Skin of body (tissue), 2 donors: Measurements from ENCODE around the gene KIRREL1. TPM values are rescaled to one million over a fixed set of nuclear protein-coding genes. Genes with fewer than 3 reads are reported as not detected.

Experiments used
- DNase-seq: peaks from one replicate; lab custom pipeline; 2025; lab: John Stamatoyannopoulos, UW
- total RNA-seq: library from RNA; depleted of rRNA; stranded (reverse); fragments of >200 nt; gene quantifications from one replicate; pipeline ENCODE4 v1.2.3, GENCODE V29; 2014

The KIRREL1 gene
- total RNA-seq, 1 donor from 2014 or later: 36.0 TPM

- no peak for DNase-seq
Measured at GRCh38 chr1:158028969-158029368, 35.5 kb downstream of the KIRREL1 start.

- no peak for DNase-seq
Measured at GRCh38 chr1:158035014-158035413, 41.6 kb downstream of the KIRREL1 start.

GRCh38 chr1:158035976-158036583 is 42.6 kb downstream of the KIRREL1 start:
- DNase-seq: peak; percentile 12

- no peak for DNase-seq
Measured at GRCh38 chr1:158037008-158037865, 43.8 kb downstream of the KIRREL1 start.

GRCh38 chr1:158037866-158038359 is 44.5 kb downstream of the KIRREL1 start:
- no peak for DNase-seq

- no peak for DNase-seq
Measured at GRCh38 chr1:158038793-158039192, 45.3 kb downstream of the KIRREL1 start.

- DNase-seq: no peak
Measured at GRCh38 chr1:158039380-158039779, 45.9 kb downstream of the KIRREL1 start.

GRCh38 chr1:158040323-158040722 is 46.9 kb downstream of the KIRREL1 start:
- no peak for DNase-seq

- DNase-seq: no peak
Measured at GRCh38 chr1:158043232-158043631, 49.8 kb downstream of the KIRREL1 start.

GRCh38 chr1:158045639-158046038 is 52.2 kb downstream of the KIRREL1 start:
- peak; percentile 33 for DNase-seq

GRCh38 chr1:158046715-158047510 is 53.5 kb downstream of the KIRREL1 start:
- DNase-seq: no peak

- DNase-seq: no peak
Measured at GRCh38 chr1:158048371-158049067, 55.1 kb downstream of the KIRREL1 start.

- no peak for DNase-seq
Measured at GRCh38 chr1:158049853-158050252, 56.4 kb downstream of the KIRREL1 start.

GRCh38 chr1:158053276-158053675 is 59.8 kb downstream of the KIRREL1 start:
- DNase-seq: no peak

- no peak for DNase-seq
Measured at GRCh38 chr1:158054721-158055120, 61.3 kb downstream of the KIRREL1 start.

GRCh38 chr1:158055854-158056253 is 62.4 kb downstream of the KIRREL1 start:
- DNase-seq: no peak

GRCh38 chr1:158056498-158056897 is 63.1 kb downstream of the KIRREL1 start:
- DNase-seq: no peak

- DNase-seq: peak; percentile 7
Measured at GRCh38 chr1:158058237-158058985, 65.0 kb downstream of the KIRREL1 start.

GRCh38 chr1:158059984-158060383 is 66.5 kb downstream of the KIRREL1 start:
- DNase-seq: no peak

- no peak for DNase-seq
Measured at GRCh38 chr1:158062174-158062573, 68.7 kb downstream of the KIRREL1 start.
